B cell (primary cell): ENCODE measurements around the gene GATA3. TPM values are rescaled to one million over a fixed set of nuclear protein-coding genes. Genes with fewer than 3 reads are reported as not detected.

Source experiments
- ATAC-seq: fragments of 200-7000 bp; cut with Tn5 transposase; one replicate; pipeline ENCODE4 v1.10.0; 2021; ENCODE audit warnings: low read depth, mild to moderate bottlenecking, moderate number of reproducible peaks, moderate library complexity
- CTCF ChIA-PET: fragments of 350-600 bp; sonication (Branson Sonifier 250); formaldehyde crosslinking; loops from one replicate; lab custom pipeline; 2021; ENCODE audit warnings: antibody characterized with exemption, inconsistent platforms; lab: Charles Lee
- POLR2A ChIA-PET: fragments of 350-600 bp; sonication (Branson Sonifier 250); formaldehyde crosslinking; loops from one replicate; lab custom pipeline; 2021; ENCODE audit warnings: antibody characterized with exemption; lab: Charles Lee
- DNase-seq: peaks from one replicate; pipeline ENCODE4 v3.0.0; 2013
- H2AFZ ChIP-seq: 2 replicates; pipeline ENCODE4 v1.6.1; 2012; ENCODE audit warnings: mild to moderate bottlenecking, low read depth, low read length; ENCODE audit not compliant: insufficient read depth, poor library complexity, severe bottlenecking
- H3K27ac ChIP-seq, 2 donors: 1 replicate in 1 of 2; 2 replicates in 1 of 2; pipeline ENCODE4 v1.5.1; 2012 to 2013; ENCODE audit warnings: low read length in 2 of 2, mild to moderate bottlenecking in 2 of 2, moderate library complexity in 1 of 2
- H3K27me3 ChIP-seq, 4 experiments: fragments of 200-600 bp in 1 of 4; sonication (generic) in 1 of 4; replicated peaks in 1 of 4; 1 replicate in 2 of 4; 2 replicates in 2 of 4; pipeline versions ENCODE4 v1.6.1 to v1.7.0; 2013 to 2016; ENCODE audit warnings: low read length in 3 of 4, mild to moderate bottlenecking in 2 of 4, mixed read lengths in 1 of 4, moderate library complexity in 1 of 4; ENCODE audit not compliant: insufficient read depth in 4 of 4, control insufficient read depth in 3 of 4; ENCODE audit errors: control extremely low read depth in 1 of 4
- H3K36me3 ChIP-seq, 2 experiments: replicated peaks in 1 of 2; 1 replicate in 1 of 2; 2 replicates in 1 of 2; pipeline versions ENCODE4 v1.6.1 to v1.7.1; 2013; ENCODE audit warnings: low read length in 1 of 2; ENCODE audit not compliant: insufficient read depth in 2 of 2, control insufficient read depth in 1 of 2; ENCODE audit errors: control extremely low read depth in 1 of 2, extremely low read depth in 1 of 2
- H3K4me1 ChIP-seq, 2 donors: fragments of 200-600 bp in 1 of 2; sonication (generic) in 1 of 2; 1 replicate in 1 of 2; 2 replicates in 1 of 2; pipeline versions ENCODE4 v1.5.1 to v1.6.1; 2013 to 2017; ENCODE audit warnings: low read length in 2 of 2; ENCODE audit not compliant: control insufficient read depth in 2 of 2, insufficient read depth in 2 of 2
- H3K4me2 ChIP-seq: replicated peaks from 2 replicates; pipeline ENCODE3; 2012; ENCODE audit warnings: mild to moderate bottlenecking, low read depth, low read length; ENCODE audit not compliant: poor library complexity, severe bottlenecking
- H3K4me3 ChIP-seq, 5 experiments: fragments of 200-600 bp in 1 of 5; sonication (generic) in 1 of 5; 1 replicate in 3 of 5; 2 replicates in 2 of 5; pipeline versions ENCODE4 v1.5.1 to v1.7.0; 2011 to 2016; ENCODE audit warnings: low read length in 4 of 5, mild to moderate bottlenecking in 4 of 5, low read depth in 2 of 5, control low read depth in 1 of 5, moderate library complexity in 1 of 5; ENCODE audit not compliant: insufficient read depth in 1 of 5; ENCODE audit errors: control extremely low read depth in 1 of 5, extremely low read depth in 1 of 5
- H3K79me2 ChIP-seq: fragments of 200-600 bp; sonication (generic); one replicate; pipeline ENCODE4 v1.6.0; 2016; ENCODE audit warnings: low read length; ENCODE audit not compliant: control insufficient read depth, insufficient read depth
- H3K9ac ChIP-seq: fragments of 200-600 bp; sonication (generic); 2 replicates; pipeline ENCODE4 v1.6.1; 2017; ENCODE audit warnings: mild to moderate bottlenecking, low read length, moderate library complexity
- H3K9me3 ChIP-seq, 3 donors: one replicate each; pipeline versions ENCODE4 v1.6.1 to v1.7.1; 2013; ENCODE audit warnings: low read length in 2 of 3; ENCODE audit not compliant: control insufficient read depth in 2 of 3, insufficient read depth in 1 of 3; ENCODE audit errors: control extremely low read depth in 1 of 3
- H4K20me1 ChIP-seq: 2 replicates; pipeline ENCODE4 v1.6.0; 2012; ENCODE audit warnings: mild to moderate bottlenecking, low read length; ENCODE audit not compliant: insufficient read depth, control insufficient read depth, poor library complexity, severe bottlenecking
- H3K27ac Mint-ChIP-seq: one replicate; pipeline ENCODE4 v1.8.0; 2021; ENCODE audit warnings: mixed read lengths
- H3K27me3 Mint-ChIP-seq: one replicate; pipeline ENCODE4 v1.8.0; 2021; ENCODE audit warnings: mixed read lengths
- H3K4me1 Mint-ChIP-seq: one replicate; pipeline ENCODE4 v1.8.0; 2021; ENCODE audit warnings: mixed read lengths
- H3K4me3 Mint-ChIP-seq: one replicate; pipeline ENCODE4 v1.8.0; 2021; ENCODE audit warnings: mixed read lengths
- H3K9me3 Mint-ChIP-seq: one replicate; pipeline ENCODE4 v1.8.0; 2022; ENCODE audit warnings: mixed read lengths; ENCODE audit not compliant: insufficient read depth
- CTCF ChIP-seq: fragments of 200-600 bp; IDR thresholded peaks from one replicate; pipeline ENCODE4 v1.8.0; 2022; ENCODE audit warnings: antibody characterized with exemption, mild to moderate bottlenecking
- EZH2 ChIP-seq: IDR thresholded peaks from 2 replicates; pipeline ENCODE4 v1.6.1; 2012; ENCODE audit warnings: borderline replicate concordance, low read depth, mild to moderate bottlenecking, moderate library complexity, low read length; ENCODE audit not compliant: insufficient read depth, poor library complexity, severe bottlenecking
- WGBS: methylation state at CpG from one replicate; pipeline ENCODE4 v1.1.5; 2013; ENCODE audit warnings: missing lambda C conversion rate; ENCODE audit not compliant: insufficient coverage; 5-methylcytosine and 5-hydroxymethylcytosine counted together
- intact Hi-C: fragments of 100-400 bp; cut with micrococcal nuclease; formaldehyde crosslinking; loops from one replicate; pipeline ENCODE4 v1.10.0; 2022
- polyA plus RNA-seq: library from polyadenylated mRNA; depleted of rRNA; stranded (reverse); fragments of >200 nt; gene quantifications from 2 replicates; pipeline ENCODE4 v1.2.3, GENCODE V29; 2012
- total RNA-seq, 2 donors: library from RNA; stranded (reverse); fragments of 120-200 nt in 1 of 2; gene quantifications; 1 replicate in 1 of 2; 2 replicates in 1 of 2; pipeline versions ENCODE4 v1.2.3 to v1.2.4, GENCODE V29; 2013 to 2022

The GATA3 gene
- total and polyA plus RNA-seq, 2 donors (not counting 1 experiment from before 2014, with no cell fraction given), result 0.60 to 0.94 TPM

- 22% methylated on average over 13 of the region's 32 CpGs for WGBS
- Mint-ChIP-seq H3K27ac (no peak overlapping the region), H3K9me3 (peaks cover 2% of the 10 kb centered on the region), H3K27me3 (peaks cover 76% of the 10 kb centered on the region), H3K4me3 (no peak overlapping the region), H3K4me1 (peaks cover 14% of the 10 kb centered on the region)
- DNase-seq, result peak; percentile 35
- Histone ChIP-seq H2AFZ (no peak overlapping the region), H3K4me3 (no peak overlapping the region), H4K20me1 (no peaks in the 10 kb centered on the region), H3K36me3 (no peaks in the 10 kb centered on the region), H3K4me2 (no peak overlapping the region), H3K27ac (no peak overlapping the region), H3K9me3 (peaks cover 0 to 45% (median 2%) of the 10 kb centered on the region in 3 donors), H3K27me3 (peaks cover 0 to 95% (median 77%) of the 10 kb centered on the region in 4 experiments), H3K9ac (no peak overlapping the region), H3K4me1 (peaks cover 29 to 47% of the 10 kb centered on the region in 2 donors), H3K79me2 (no peaks in the 10 kb centered on the region)
- TF ChIP-seq CTCF (no peak), EZH2 (no peak)
- no peak for ATAC-seq
- ChIA-PET CTCF (no interaction called here), POLR2A (no interaction called here)
- intact Hi-C loops, result no loop called here
These were observed 17.2 kb upstream of the GATA3 start for GRCh38 chr10:8037199-8037801.
